Measurements from ENCODE around the gene MEIOSIN.

GRCh38 chr19:45764475-45764874 is 31.2 kb downstream of the MEIOSIN start:
- TF ChIP-seq HMGXB4 (CRISPR knock-in tag; IDR thresholded peaks at IDR 0.05; ENCODE audit: borderline replicate concordance in 1 of 2, low read depth in 1 of 2) (no peak), RFX5 (IDR thresholded peaks at IDR 0.05; ENCODE audit: low read depth, low read length) (no peak), ZNF24 (IDR thresholded peaks at IDR 0.05) (no peak), SOX5 (CRISPR knock-in tag; IDR thresholded peaks at IDR 0.05; ENCODE audit: borderline replicate concordance) (no peak), POLR2A (IDR thresholded peaks at IDR 0.05; ENCODE audit: insufficient read depth in 1 of 2, low read depth in 2 of 2, low read length in 2 of 2) (no peak), RAD21 (CRISPR knock-in tag; IDR thresholded peaks at IDR 0.05) (no peak), ZNF768 (CRISPR knock-in tag; IDR thresholded peaks at IDR 0.05) (no peak), KDM1A (CRISPR knock-in tag; IDR thresholded peaks at IDR 0.05) (no peak), TCF7L2 (IDR thresholded peaks at IDR 0.05; ENCODE audit: low read depth, low read length) (no peak), ZBTB7A (CRISPR knock-in tag; IDR thresholded peaks at IDR 0.05) (no peak), RELA (CRISPR knock-in tag; IDR thresholded peaks at IDR 0.05) (no peak)
- TF ChIP-seq, protein P1, sequence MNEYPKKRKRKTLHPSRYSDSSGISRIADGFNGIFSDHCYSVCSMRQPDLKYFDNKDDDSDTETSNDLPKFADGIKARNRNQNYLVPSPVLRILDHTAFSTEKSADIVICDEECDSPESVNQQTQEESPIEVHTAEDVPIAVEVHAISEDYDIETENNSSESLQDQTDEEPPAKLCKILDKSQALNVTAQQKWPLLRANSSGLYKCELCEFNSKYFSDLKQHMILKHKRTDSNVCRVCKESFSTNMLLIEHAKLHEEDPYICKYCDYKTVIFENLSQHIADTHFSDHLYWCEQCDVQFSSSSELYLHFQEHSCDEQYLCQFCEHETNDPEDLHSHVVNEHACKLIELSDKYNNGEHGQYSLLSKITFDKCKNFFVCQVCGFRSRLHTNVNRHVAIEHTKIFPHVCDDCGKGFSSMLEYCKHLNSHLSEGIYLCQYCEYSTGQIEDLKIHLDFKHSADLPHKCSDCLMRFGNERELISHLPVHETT (CRISPR knock-in tag; conservative IDR thresholded peaks at IDR 0.05): no peak

Measured in HepG2 (cell line).